Measurements from ENCODE around the gene WDR75. TPM values are rescaled to one million over a fixed set of nuclear protein-coding genes. Genes with fewer than 3 reads are reported as not detected.

Gene WDR75
- total and polyA plus RNA-seq, 9 of the 15 experiments (the other 6 are each of a cell fraction or from before 2014, with no cell fraction given), result 50.9 to 111 (median 76.4) TPM

- TF ChIP-seq EGR1 (conservative IDR thresholded peaks at IDR 0.05), result no peak
- TF ChIP-seq ZC3H11A (IDR thresholded peaks at IDR 0.05; ENCODE audit: low read depth, low read length), result no peak
- TF ChIP-seq CREBBP (IDR thresholded peaks at IDR 0.05; ENCODE audit: low read depth, low read length), result no peak
- no peak for TF ChIP-seq TAF15 (IDR thresholded peaks at IDR 0.05; ENCODE audit: low read depth, low read length)
- TF ChIP-seq CEBPB (tag; IDR thresholded peaks at IDR 0.05), result no peak
- TF ChIP-seq ZNF436 (CRISPR knock-in tag; IDR thresholded peaks at IDR 0.05), result no peak
- TF ChIP-seq ZNF655 (CRISPR knock-in tag; IDR thresholded peaks at IDR 0.05), result no peak
- no peak for TF ChIP-seq CHD2 (IDR thresholded peaks at IDR 0.05; ENCODE audit: low read depth, low read length)
- no peak for TF ChIP-seq ZNF175 (CRISPR knock-in tag; IDR thresholded peaks at IDR 0.05; ENCODE audit: low read depth)
- TF ChIP-seq SMARCA4 (IDR thresholded peaks at IDR 0.05), result peak; percentile 39; the same call in 1 of the 2 replicates
- TF ChIP-seq NR3C1 (CRISPR knock-in tag; IDR thresholded peaks at IDR 0.05), result no peak
- TF ChIP-seq FOS (IDR thresholded peaks at IDR 0.05; ENCODE audit: extremely low read depth, insufficient read length), result no peak
- TF ChIP-seq ZNF41 (CRISPR knock-in tag; conservative IDR thresholded peaks at IDR 0.05), result no peak
- no peak for TF ChIP-seq SLC30A9 (CRISPR knock-in tag; IDR thresholded peaks at IDR 0.05)
- no peak for TF ChIP-seq CUX1 (CRISPR knock-in tag; IDR thresholded peaks at IDR 0.05)
- TF ChIP-seq GATAD2B (IDR thresholded peaks at IDR 0.05; ENCODE audit: borderline replicate concordance), result no peak
Observed at GRCh38 chr2:189465478-189465877, 24.2 kb downstream of the WDR75 start (continued).
